GOT3 (cell line): Measurements from ENCODE around the gene TRABD2B.

ENCODE experiments used
- DNase-seq: peaks from one replicate; lab custom pipeline; 2025; ENCODE audit warnings: mixed read lengths; lab: John Stamatoyannopoulos, UW

Gene TRABD2B

GRCh38 chr1:47875831-47876586 lies 121.2 kb downstream of the TRABD2B start:
- DNase-seq, result no peak

GRCh38 chr1:47875036-47875435 lies 122.1 kb downstream of the TRABD2B start:
- DNase-seq, result no peak

GRCh38 chr1:47873337-47873736 lies 123.8 kb downstream of the TRABD2B start:
- DNase-seq, result no peak

- DNase-seq, result no peak
Observed at GRCh38 chr1:47872886-47873285, 124.3 kb downstream of the TRABD2B start.

GRCh38 chr1:47871799-47872353 lies 125.3 kb downstream of the TRABD2B start:
- DNase-seq, result no peak

GRCh38 chr1:47870946-47871676 lies 126.1 kb downstream of the TRABD2B start:
- DNase-seq, result no peak

GRCh38 chr1:47870480-47870879 lies 126.7 kb downstream of the TRABD2B start:
- DNase-seq, result no peak

GRCh38 chr1:47868348-47868676 lies 128.9 kb downstream of the TRABD2B start:
- DNase-seq, result no peak

GRCh38 chr1:47867438-47868347 lies 129.5 kb downstream of the TRABD2B start:
- DNase-seq, result no peak

GRCh38 chr1:47866601-47867437 lies 130.4 kb downstream of the TRABD2B start:
- DNase-seq, result no peak

- no peak for DNase-seq
Observed at GRCh38 chr1:47865881-47866535, 131.2 kb downstream of the TRABD2B start.

- no peak for DNase-seq
Observed at GRCh38 chr1:47859092-47859743, 138.0 kb downstream of the TRABD2B start.

- no peak for DNase-seq
Observed at GRCh38 chr1:47856996-47857395, 140.2 kb downstream of the TRABD2B start.

- no peak for DNase-seq
Observed at GRCh38 chr1:47855230-47855629, 142.0 kb downstream of the TRABD2B start.

- DNase-seq, result no peak
Observed at GRCh38 chr1:47854552-47855144, 142.5 kb downstream of the TRABD2B start.

GRCh38 chr1:47853852-47854251 lies 143.3 kb downstream of the TRABD2B start:
- DNase-seq, result no peak

GRCh38 chr1:47853059-47853458 lies 144.1 kb downstream of the TRABD2B start:
- DNase-seq, result no peak

GRCh38 chr1:47852006-47852718 lies 145.0 kb downstream of the TRABD2B start:
- no peak for DNase-seq

- DNase-seq, result no peak
Observed at GRCh38 chr1:47850451-47850850, 146.7 kb downstream of the TRABD2B start.
